Occipital lobe (tissue), 2 donors: ENCODE measurements around the gene SPACA1. TPM values are rescaled to one million over a fixed set of nuclear protein-coding genes. Genes with fewer than 3 reads are reported as not detected.
"Not testable (repeated sequence)": the region's sequence is repeated elsewhere in the genome, so short reads cannot be mapped to it uniquely, and the experiment has no call there.

ENCODE experiments used
- DNase-seq: peaks from one replicate; lab custom pipeline; 2025; lab: John Stamatoyannopoulos, UW
- total RNA-seq: library from RNA; depleted of rRNA; stranded (reverse); fragments of >200 nt; gene quantifications from one replicate; pipeline ENCODE4 v1.2.3, GENCODE V29; 2014

SPACA1 gene, protein sequence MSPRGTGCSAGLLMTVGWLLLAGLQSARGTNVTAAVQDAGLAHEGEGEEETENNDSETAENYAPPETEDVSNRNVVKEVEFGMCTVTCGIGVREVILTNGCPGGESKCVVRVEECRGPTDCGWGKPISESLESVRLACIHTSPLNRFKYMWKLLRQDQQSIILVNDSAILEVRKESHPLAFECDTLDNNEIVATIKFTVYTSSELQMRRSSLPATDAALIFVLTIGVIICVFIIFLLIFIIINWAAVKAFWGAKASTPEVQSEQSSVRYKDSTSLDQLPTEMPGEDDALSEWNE
- not detected for total RNA-seq

DNA sequence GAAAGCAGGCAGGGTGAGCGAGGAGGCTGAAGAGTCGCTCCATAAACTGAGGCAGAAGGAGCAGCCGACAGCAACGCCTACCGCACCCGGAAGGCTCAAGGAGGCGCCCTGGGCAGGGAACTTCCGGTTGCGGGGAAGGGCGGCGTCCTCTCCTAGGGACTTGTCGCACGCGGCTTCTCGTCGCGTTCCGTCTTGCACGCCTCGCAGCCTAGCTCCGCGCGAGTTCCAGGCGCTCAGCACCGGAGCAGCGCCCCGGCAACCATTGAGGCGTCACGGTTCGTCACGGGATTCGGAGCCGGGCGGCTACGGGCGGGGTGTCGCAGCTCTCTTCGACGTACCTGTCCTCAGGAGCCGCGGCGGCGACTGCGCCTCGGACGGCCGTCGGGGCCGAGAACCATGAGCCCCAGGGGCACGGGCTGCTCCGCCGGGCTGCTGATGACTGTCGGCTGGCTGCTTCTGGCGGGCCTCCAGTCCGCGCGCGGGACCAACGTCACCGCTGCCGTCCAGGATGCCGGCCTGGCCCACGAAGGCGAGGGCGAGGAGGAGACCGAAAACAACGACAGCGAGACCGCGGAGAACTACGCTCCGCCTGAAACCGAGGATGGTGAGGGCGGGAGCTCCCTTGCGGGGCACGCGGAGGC, at the start of gene SPACA1:
TSS of gene SPACA1 (plus strand) at position 332 of the 641 bp plus-strand sequence. CDS start at position 397, 65 bp downstream.
- DNase-seq: no peak

DNA sequence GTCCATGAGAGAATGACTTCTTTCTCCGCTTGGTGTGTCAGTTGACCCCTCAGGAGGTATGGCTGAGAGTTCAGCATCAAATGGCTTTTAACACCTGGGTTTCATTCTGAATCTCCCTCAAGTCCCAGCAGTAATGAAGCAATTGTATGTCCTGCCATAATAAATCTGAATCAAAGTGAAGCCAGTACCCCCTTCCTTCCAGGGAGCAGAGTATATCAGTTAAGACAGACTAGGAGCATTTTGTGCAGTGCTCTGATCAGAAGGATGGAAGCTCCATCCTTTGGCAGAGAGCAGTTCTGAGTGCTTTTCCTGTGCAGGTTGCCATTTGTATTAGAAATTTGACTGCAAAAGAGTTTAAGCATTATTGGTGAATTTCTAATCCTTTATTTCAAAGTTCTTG, 46.9 kb upstream of the SPACA1 start:
- DNase-seq: no peak

DNA sequence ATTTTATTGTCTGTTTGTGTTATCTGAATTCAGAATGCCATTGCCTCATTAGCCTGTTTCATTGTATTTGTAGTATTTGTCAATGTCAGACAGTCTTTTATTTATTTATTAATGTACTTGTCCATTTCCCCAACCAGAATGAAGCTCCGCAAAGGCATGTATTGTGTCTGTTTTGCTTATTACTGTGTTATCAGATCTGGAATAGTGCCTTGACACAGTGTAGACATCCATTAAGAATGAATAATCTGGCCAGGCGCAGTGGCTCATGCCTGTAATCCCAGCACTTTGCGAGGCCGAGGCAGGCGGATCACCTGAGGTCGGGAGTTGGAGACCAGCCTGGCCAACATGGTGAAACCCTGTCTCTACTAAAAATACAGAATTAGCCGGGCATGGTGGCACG, 46.4 kb upstream of the SPACA1 start:
- DNase-seq: not testable (repeated sequence)

- no peak for DNase-seq
Measured at GRCh38 chr6:88004707-88005106, 42.9 kb upstream of the SPACA1 start.

- DNase-seq: no peak
Measured at GRCh38 chr6:88006557-88006956, 41.1 kb upstream of the SPACA1 start.

DNA sequence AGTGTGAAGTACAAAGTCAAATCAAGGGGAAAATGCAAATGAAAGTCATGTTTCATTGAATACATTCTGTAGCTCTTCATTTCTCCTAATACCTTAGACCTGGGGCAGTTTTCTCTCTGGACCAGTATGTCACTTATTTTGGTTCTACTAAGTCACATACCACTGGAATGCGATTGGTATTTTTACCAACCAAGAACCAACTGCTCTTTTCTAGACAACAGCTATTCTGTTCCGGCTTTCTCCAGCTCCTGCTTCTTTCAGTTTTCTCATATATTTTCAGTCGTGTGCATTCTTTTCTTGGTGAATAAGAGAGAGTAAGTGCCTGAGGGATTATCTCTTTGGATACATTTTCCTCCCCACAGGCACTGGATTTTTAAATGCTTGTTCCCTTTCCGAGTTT, 39.2 kb upstream of the SPACA1 start:
- DNase-seq: no peak

- DNase-seq: no peak
Measured at GRCh38 chr6:88008831-88009231, 38.8 kb upstream of the SPACA1 start.

DNA sequence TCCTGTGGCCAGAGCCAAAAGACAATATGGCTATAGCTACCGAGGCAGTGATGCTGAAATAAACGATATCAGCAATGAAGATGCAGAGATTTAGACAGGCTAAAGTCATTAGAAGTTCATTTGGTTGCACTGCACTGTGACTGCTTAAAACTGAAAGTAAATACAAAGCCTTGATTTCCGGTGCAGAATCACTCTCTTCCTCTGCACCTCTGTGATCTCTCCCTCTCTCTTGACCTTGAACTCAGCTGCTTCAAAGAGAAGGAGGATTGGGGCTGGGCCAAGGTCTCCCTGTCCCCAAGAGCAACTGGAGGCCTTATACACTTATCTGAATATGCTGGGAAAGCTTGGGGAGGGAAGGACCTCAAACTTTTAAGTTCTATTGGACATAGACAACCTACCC, 34.6 kb upstream of the SPACA1 start:
- DNase-seq: no peak

GRCh38 chr6:88013554-88013953, 34.1 kb upstream of the SPACA1 start:
- DNase-seq: no peak

GRCh38 chr6:88020439-88020838, 27.2 kb upstream of the SPACA1 start:
- no peak for DNase-seq

GRCh38 chr6:88024696-88025095, 22.9 kb upstream of the SPACA1 start:
- DNase-seq: no peak

DNA sequence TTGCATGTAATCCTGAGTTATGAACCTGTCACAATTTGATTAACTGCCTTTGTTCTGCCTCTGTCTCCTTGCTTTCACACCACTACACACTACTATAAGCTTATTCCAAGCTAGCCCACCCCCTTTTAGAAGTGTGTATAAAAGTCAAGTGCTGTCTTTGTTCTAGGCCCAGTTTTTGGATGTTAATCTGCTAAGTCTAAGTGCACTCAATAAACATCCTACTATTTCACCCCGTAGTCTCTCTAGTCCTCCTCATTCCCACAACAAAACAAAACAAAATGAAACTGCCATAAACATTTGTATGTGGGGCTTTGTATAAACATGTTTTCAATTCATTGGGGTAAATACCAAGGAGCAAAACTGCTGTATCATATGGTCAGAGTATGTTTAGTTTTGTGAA, 16.1 kb upstream of the SPACA1 start:
- DNase-seq: no peak

GRCh38 chr6:88044530-88044929, 3.1 kb upstream of the SPACA1 start:
- no peak for DNase-seq

- DNase-seq: no peak
Measured at GRCh38 chr6:88045521-88046136, 2.0 kb upstream of the SPACA1 start.

- no peak for DNase-seq
Measured at GRCh38 chr6:88048578-88048977, 937 bp downstream of the SPACA1 start.

GRCh38 chr6:88050140-88050818, 2.6 kb downstream of the SPACA1 start:
- no peak for DNase-seq

- no peak for DNase-seq
Measured at GRCh38 chr6:88059191-88059590, 11.6 kb downstream of the SPACA1 start.

- no peak for DNase-seq
Measured at GRCh38 chr6:88062376-88062775, 14.7 kb downstream of the SPACA1 start.

DNA sequence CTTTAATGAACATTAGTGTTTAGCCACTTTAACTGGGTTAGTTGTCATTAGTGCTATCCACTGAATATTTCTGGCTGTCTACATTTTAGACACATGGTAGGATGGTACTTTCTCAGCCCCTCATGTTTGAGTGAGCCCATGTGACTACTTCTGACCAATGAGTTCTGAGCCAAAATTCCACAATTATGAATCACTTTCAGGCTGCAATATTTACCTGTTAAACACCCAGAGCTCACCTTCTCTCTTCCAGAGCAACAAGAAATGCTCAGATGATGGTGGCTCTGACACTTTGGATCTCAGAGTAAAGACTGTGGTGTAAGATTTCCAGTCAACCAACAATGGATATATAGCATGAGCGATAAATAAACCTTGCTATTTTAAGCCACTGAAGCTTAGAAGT, 24.8 kb downstream of the SPACA1 start:
- DNase-seq: no peak

DNA sequence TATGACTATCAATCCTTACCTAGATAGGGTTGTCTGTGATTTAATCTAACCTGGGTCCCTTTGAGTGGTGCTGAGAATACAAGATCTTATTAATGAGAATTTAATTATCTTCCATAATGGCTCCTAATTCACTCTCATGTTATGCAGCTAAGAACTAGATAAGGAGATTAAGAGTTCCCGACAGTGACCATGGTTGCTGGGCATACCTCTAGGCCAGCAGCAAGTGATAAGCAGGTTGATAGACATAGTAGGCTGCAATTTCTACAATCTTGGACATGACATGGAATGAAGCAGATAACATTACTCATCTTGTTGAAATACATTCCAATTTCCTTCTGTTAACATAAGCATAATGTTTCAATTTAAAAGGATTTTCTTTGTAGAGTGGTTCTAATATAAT, 27.1 kb downstream of the SPACA1 start:
- no peak for DNase-seq

DNA sequence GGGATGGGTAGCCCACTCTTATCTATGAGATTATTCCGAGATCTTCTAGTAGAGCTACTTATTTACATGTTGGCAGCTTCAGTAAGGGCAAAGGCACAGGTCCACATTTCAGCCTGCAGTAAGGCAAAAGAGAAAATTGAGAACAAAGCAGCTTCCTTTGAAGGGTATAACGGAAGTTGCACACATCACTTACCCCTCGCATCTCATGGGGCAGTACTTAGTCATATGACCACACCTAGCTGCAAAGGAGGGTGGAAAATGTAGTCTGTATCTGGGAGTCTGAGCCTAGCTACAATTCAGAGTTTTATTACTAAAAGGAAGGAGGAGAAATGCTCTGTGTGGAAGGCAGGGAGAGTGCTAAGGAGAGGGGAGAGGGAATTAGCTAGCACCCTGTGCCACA, 29.7 kb downstream of the SPACA1 start:
- no peak for DNase-seq

GRCh38 chr6:88086792-88087191, 39.2 kb downstream of the SPACA1 start:
- DNase-seq: no peak
